Inferior parietal cortex (tissue), 1 donor: ENCODE results near the gene THTPA.
"Not testable (repeated sequence)": the region's sequence is repeated elsewhere in the genome, so short reads cannot be mapped to it uniquely, and the experiment has no call there.

ENCODE experiments used
- DNase-seq: peaks from one replicate; pipeline ENCODE4 v3.0.0-alpha.2; 2016; ENCODE audit errors: extremely low spot score

The THTPA gene

GRCh38 chr14:23583761-23584526 lies 27.9 kb downstream of the THTPA start:
- not testable (repeated sequence) for DNase-seq

- not testable (repeated sequence) for DNase-seq
These were observed 28.6 kb downstream of the THTPA start for GRCh38 chr14:23584527-23585203.

- DNase-seq, result peak; percentile 81
These were observed 33.0 kb downstream of the THTPA start for GRCh38 chr14:23588884-23589598.

GRCh38 chr14:23589606-23590005 lies 33.5 kb downstream of the THTPA start:
- no peak for DNase-seq

- DNase-seq, result no peak
These were observed 34.1 kb downstream of the THTPA start for GRCh38 chr14:23590198-23590597.

GRCh38 chr14:23594191-23594590 lies 38.1 kb downstream of the THTPA start:
- not testable (repeated sequence) for DNase-seq

GRCh38 chr14:23600322-23600707 lies 44.2 kb downstream of the THTPA start:
- no peak for DNase-seq

- no peak for DNase-seq
These were observed 44.7 kb downstream of the THTPA start for GRCh38 chr14:23600806-23601205.

GRCh38 chr14:23601424-23601823 lies 45.4 kb downstream of the THTPA start:
- no peak for DNase-seq

- no peak for DNase-seq
These were observed 45.7 kb downstream of the THTPA start for GRCh38 chr14:23601845-23602180.

GRCh38 chr14:23602181-23603095 lies 46.4 kb downstream of the THTPA start:
- no peak for DNase-seq

- DNase-seq, result no peak
These were observed 47.0 kb downstream of the THTPA start for GRCh38 chr14:23603103-23603502.

GRCh38 chr14:23604148-23604547 lies 48.1 kb downstream of the THTPA start:
- no peak for DNase-seq

- no peak for DNase-seq
These were observed 48.7 kb downstream of the THTPA start for GRCh38 chr14:23604675-23605170.

- no peak for DNase-seq
These were observed 50.0 kb downstream of the THTPA start for GRCh38 chr14:23605931-23606585.

GRCh38 chr14:23608454-23608853 lies 52.4 kb downstream of the THTPA start:
- no peak for DNase-seq

- no peak for DNase-seq
These were observed 52.9 kb downstream of the THTPA start for GRCh38 chr14:23609001-23609400.

GRCh38 chr14:23609411-23610089 lies 53.5 kb downstream of the THTPA start:
- DNase-seq, result not testable (repeated sequence)
